Measurements from ENCODE around the gene TNIK.

The TNIK gene

GRCh38 chr3:171274222-171274621, 186.0 kb downstream of the TNIK start:
- Histone ChIP-seq H3K9me3 (ENCODE audit: control insufficient read depth, insufficient read depth, low read length) (no peaks in the 10 kb centered on the region), H3F3A (ENCODE audit: control insufficient read depth, insufficient read depth) (no peaks in the 10 kb centered on the region), H3K36me3 (ENCODE audit: control insufficient read depth, low read length) (no peaks in the 10 kb centered on the region), H3K27ac (ENCODE audit: low read depth, low read length) (no peak overlapping the region), H3K79me2 (ENCODE audit: control insufficient read depth, low read length) (no peaks in the 10 kb centered on the region), H3K4me2 (ENCODE audit: low read length) (no peak overlapping the region), H3K27me3 (ENCODE audit: control insufficient read depth, low read length) (no peaks in the 10 kb centered on the region), H3K4me1 (ENCODE audit: control insufficient read depth, low read length) (no peaks in the 10 kb centered on the region), H3K4me3 (ENCODE audit: low read length) (no peak overlapping the region), H4K20me1 (ENCODE audit: control insufficient read depth, insufficient read depth, low read depth, low read length) (no peaks in the 10 kb centered on the region), H3K9me2 (replicated peaks; ENCODE audit: control insufficient read depth, low read length) (no peaks in the 10 kb centered on the region)
- TF ChIP-seq EZH2phosphoT487 (IDR thresholded peaks at IDR 0.05; ENCODE audit: borderline replicate concordance, low read length): no peak
- TF ChIP-seq CTCF (IDR thresholded peaks at IDR 0.05; ENCODE audit: low read depth, low read length, poor library complexity, severe bottlenecking): no peak

GRCh38 chr3:171270541-171270940, 189.7 kb downstream of the TNIK start:
- H3K36me3 ChIP-seq (ENCODE audit: control insufficient read depth, low read length): no peaks in the 10 kb centered on the region
- no peaks in the 10 kb centered on the region for H3K9me3 ChIP-seq (ENCODE audit: control insufficient read depth, insufficient read depth, low read length)
- TF ChIP-seq CTCF (IDR thresholded peaks at IDR 0.05; ENCODE audit: low read depth, low read length, poor library complexity, severe bottlenecking) (no peak), EZH2phosphoT487 (IDR thresholded peaks at IDR 0.05; ENCODE audit: borderline replicate concordance, low read length) (no peak)

GRCh38 chr3:171269542-171269941, 190.7 kb downstream of the TNIK start:
- no peaks in the 10 kb centered on the region for H4K20me1 ChIP-seq (ENCODE audit: control insufficient read depth, insufficient read depth, low read depth, low read length)
- no peak for TF ChIP-seq CTCF (IDR thresholded peaks at IDR 0.05; ENCODE audit: low read depth, low read length, poor library complexity, severe bottlenecking)
- no peak overlapping the region for H3K4me3 ChIP-seq (ENCODE audit: low read length)
- H3K9me3 ChIP-seq (ENCODE audit: control insufficient read depth, insufficient read depth, low read length): no peaks in the 10 kb centered on the region
- H3K4me1 ChIP-seq (ENCODE audit: control insufficient read depth, low read length): no peaks in the 10 kb centered on the region
- no peaks in the 10 kb centered on the region for H3K36me3 ChIP-seq (ENCODE audit: control insufficient read depth, low read length)
- H3K27me3 ChIP-seq (ENCODE audit: control insufficient read depth, low read length): no peaks in the 10 kb centered on the region
- H3F3A ChIP-seq (ENCODE audit: control insufficient read depth, insufficient read depth): no peaks in the 10 kb centered on the region
- no peaks in the 10 kb centered on the region for H3K79me2 ChIP-seq (ENCODE audit: control insufficient read depth, low read length)
- no peak overlapping the region for H3K27ac ChIP-seq (ENCODE audit: low read depth, low read length)
- H3K9me2 ChIP-seq (replicated peaks; ENCODE audit: control insufficient read depth, low read length): no peaks in the 10 kb centered on the region
- no peak overlapping the region for H3K4me2 ChIP-seq (ENCODE audit: low read length)

More at GRCh38 chr3:171270541-171270940, 189.7 kb downstream of the TNIK start:
- H4K20me1 ChIP-seq (ENCODE audit: control insufficient read depth, insufficient read depth, low read depth, low read length): no peaks in the 10 kb centered on the region
- no peaks in the 10 kb centered on the region for H3F3A ChIP-seq (ENCODE audit: control insufficient read depth, insufficient read depth)
- no peaks in the 10 kb centered on the region for H3K27me3 ChIP-seq (ENCODE audit: control insufficient read depth, low read length)
- no peak overlapping the region for H3K4me3 ChIP-seq (ENCODE audit: low read length)
- no peaks in the 10 kb centered on the region for H3K4me1 ChIP-seq (ENCODE audit: control insufficient read depth, low read length)
- H3K4me2 ChIP-seq (ENCODE audit: low read length): no peak overlapping the region
- no peaks in the 10 kb centered on the region for H3K79me2 ChIP-seq (ENCODE audit: control insufficient read depth, low read length)
- H3K9me2 ChIP-seq (replicated peaks; ENCODE audit: control insufficient read depth, low read length): no peaks in the 10 kb centered on the region
- no peak overlapping the region for H3K27ac ChIP-seq (ENCODE audit: low read depth, low read length)

- Histone ChIP-seq H3K27ac (ENCODE audit: low read depth, low read length) (no peak overlapping the region), H3K4me1 (ENCODE audit: control insufficient read depth, low read length) (no peaks in the 10 kb centered on the region), H3K9me3 (ENCODE audit: control insufficient read depth, insufficient read depth, low read length) (no peaks in the 10 kb centered on the region), H3K79me2 (ENCODE audit: control insufficient read depth, low read length) (no peaks in the 10 kb centered on the region), H3K4me3 (ENCODE audit: low read length) (no peak overlapping the region), H4K20me1 (ENCODE audit: control insufficient read depth, insufficient read depth, low read depth, low read length) (no peaks in the 10 kb centered on the region), H3F3A (ENCODE audit: control insufficient read depth, insufficient read depth) (no peaks in the 10 kb centered on the region), H3K27me3 (ENCODE audit: control insufficient read depth, low read length) (no peaks in the 10 kb centered on the region), H3K9me2 (replicated peaks; ENCODE audit: control insufficient read depth, low read length) (no peaks in the 10 kb centered on the region), H3K4me2 (ENCODE audit: low read length) (no peak overlapping the region), H3K36me3 (ENCODE audit: control insufficient read depth, low read length) (no peaks in the 10 kb centered on the region)
- TF ChIP-seq CTCF (IDR thresholded peaks at IDR 0.05; ENCODE audit: low read depth, low read length, poor library complexity, severe bottlenecking): no peak
- TF ChIP-seq EZH2phosphoT487 (IDR thresholded peaks at IDR 0.05; ENCODE audit: borderline replicate concordance, low read length): no peak
These were observed 191.5 kb downstream of the TNIK start for GRCh38 chr3:171268677-171269076.

Data from DOHH2 (cell line).